SH-SY5Y (cell line): ENCODE results near the gene DKK1.

ENCODE experiments used
- GATA2 ChIP-seq: IDR thresholded peaks from 2 replicates; pipeline ENCODE4 v1.6.1; 2011; ENCODE audit warnings: mild to moderate bottlenecking, low read depth, low read length
- GATA3 ChIP-seq: IDR thresholded peaks from 2 replicates; pipeline ENCODE4 v1.6.1; 2011; ENCODE audit warnings: low read depth, mild to moderate bottlenecking, low read length, moderate library complexity

DNA sequence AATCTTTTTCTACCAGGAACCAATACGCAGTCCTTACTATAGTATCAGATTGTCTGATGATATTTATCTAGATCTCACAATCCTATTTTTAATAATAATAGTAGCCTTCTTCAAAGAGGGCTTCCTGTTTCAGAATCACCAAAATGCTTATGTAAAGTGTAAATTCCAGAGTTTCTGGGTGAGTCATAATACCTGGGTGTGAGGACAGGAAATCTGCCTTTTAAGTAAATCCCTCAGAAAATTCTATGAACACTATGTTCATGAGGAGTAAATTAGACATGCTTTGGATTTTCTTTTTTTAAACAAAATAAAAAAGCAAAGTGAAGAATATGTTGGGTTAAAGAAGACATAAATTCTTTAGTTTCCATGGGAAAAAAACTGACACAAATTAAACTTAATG lies 20.5 kb downstream of the DKK1 start:
- TF ChIP-seq GATA2: no peak
- TF ChIP-seq GATA3: no peak
